ENCODE measurements around the gene SLC15A1.

DNA sequence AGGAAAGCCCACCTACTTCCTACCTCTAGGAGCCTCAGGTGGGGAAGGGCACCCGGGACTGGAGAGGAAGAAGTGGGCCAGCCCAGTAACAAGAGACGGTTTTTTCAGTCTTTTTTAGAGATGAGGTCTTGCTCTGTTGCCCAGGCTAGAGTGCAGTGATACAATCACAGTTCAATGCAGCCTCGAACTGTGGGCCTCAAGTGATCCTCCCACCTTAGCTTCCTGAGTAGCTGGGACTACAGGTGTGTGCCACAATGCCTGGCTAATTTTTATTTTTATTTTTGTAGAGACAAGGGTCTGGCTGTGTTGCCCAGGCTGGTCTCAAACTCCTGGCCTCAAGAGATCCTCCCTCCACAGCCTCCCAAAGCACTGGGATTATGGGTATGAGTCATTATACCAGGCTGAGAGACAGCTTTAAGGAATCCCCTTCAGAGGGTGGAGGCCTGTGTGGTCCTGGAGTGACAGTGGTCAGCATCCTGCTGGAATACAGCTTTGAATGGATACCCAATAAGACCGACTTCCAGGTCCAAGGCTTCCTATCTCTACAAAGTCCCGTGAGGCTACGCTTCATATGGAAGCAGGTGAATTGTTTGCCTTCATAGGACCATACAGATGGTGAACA lies 63.0 kb downstream of the SLC15A1 start:
- TF ChIP-seq, protein P1, sequence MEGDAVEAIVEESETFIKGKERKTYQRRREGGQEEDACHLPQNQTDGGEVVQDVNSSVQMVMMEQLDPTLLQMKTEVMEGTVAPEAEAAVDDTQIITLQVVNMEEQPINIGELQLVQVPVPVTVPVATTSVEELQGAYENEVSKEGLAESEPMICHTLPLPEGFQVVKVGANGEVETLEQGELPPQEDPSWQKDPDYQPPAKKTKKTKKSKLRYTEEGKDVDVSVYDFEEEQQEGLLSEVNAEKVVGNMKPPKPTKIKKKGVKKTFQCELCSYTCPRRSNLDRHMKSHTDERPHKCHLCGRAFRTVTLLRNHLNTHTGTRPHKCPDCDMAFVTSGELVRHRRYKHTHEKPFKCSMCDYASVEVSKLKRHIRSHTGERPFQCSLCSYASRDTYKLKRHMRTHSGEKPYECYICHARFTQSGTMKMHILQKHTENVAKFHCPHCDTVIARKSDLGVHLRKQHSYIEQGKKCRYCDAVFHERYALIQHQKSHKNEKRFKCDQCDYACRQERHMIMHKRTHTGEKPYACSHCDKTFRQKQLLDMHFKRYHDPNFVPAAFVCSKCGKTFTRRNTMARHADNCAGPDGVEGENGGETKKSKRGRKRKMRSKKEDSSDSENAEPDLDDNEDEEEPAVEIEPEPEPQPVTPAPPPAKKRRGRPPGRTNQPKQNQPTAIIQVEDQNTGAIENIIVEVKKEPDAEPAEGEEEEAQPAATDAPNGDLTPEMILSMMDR (IDR thresholded peaks at IDR 0.05; ENCODE audit: insufficient read depth, low read length, poor library complexity, severe bottlenecking), result no peak
- no peak for TF ChIP-seq EZH2phosphoT487 (conservative IDR thresholded peaks at IDR 0.05; ENCODE audit: low read length)
